Loucy (cell line): ENCODE data around the gene CACNA1S.

Experiments used
- H2AFZ ChIP-seq: fragments of 200-600 bp; sonication (generic); 2 replicates; pipeline ENCODE4 v1.6.0; 2016; ENCODE audit warnings: antibody characterized with exemption, mild to moderate bottlenecking, low read length, moderate library complexity
- H3F3A ChIP-seq: fragments of 200-600 bp; 2 replicates; pipeline ENCODE4 v1.6.0; 2016; ENCODE audit warnings: antibody characterized with exemption, low read depth, mild to moderate bottlenecking
- H3K27me3 ChIP-seq: fragments of 200-600 bp; sonication (generic); 2 replicates; pipeline ENCODE4 v1.6.1; 2014; ENCODE audit warnings: low read length, mild to moderate bottlenecking; ENCODE audit not compliant: insufficient read depth, poor library complexity, severe bottlenecking
- H3K36me3 ChIP-seq: fragments of 200-600 bp; sonication (generic); 2 replicates; pipeline ENCODE4 v1.6.1; 2016; ENCODE audit warnings: low read length; ENCODE audit not compliant: insufficient read depth
- H3K4me1 ChIP-seq: fragments of 200-600 bp; sonication (generic); 2 replicates; pipeline ENCODE4 v1.5.1; 2014; ENCODE audit warnings: low read length, mild to moderate bottlenecking; ENCODE audit not compliant: insufficient read depth, poor library complexity, severe bottlenecking
- H3K4me2 ChIP-seq: fragments of 200-600 bp; sonication (generic); 2 replicates; pipeline ENCODE4 v1.6.0; 2014; ENCODE audit warnings: antibody characterized with exemption, low read length, low read depth, mild to moderate bottlenecking; ENCODE audit not compliant: poor library complexity, severe bottlenecking
- H3K4me3 ChIP-seq: fragments of 200-600 bp; sonication (generic); 2 replicates; pipeline ENCODE4 v1.5.1; 2014; ENCODE audit warnings: low read length, mild to moderate bottlenecking, mixed read lengths; ENCODE audit not compliant: poor library complexity, severe bottlenecking
- H3K79me2 ChIP-seq: fragments of 200-600 bp; sonication (generic); 2 replicates; pipeline ENCODE4 v1.6.1; 2014; ENCODE audit warnings: low read length; ENCODE audit not compliant: insufficient read depth
- H3K9ac ChIP-seq: fragments of 200-600 bp; sonication (generic); 2 replicates; pipeline ENCODE4 v1.6.0; 2014; ENCODE audit warnings: mild to moderate bottlenecking, low read depth, low read length, moderate library complexity; ENCODE audit not compliant: poor library complexity, severe bottlenecking
- H3K9me2 ChIP-seq: fragments of 200-600 bp; sonication (generic); replicated peaks from 2 replicates; pipeline ENCODE4 v1.6.1; 2016; ENCODE audit warnings: low read depth, low read length, mixed read lengths
- H3K9me3 ChIP-seq: fragments of 200-600 bp; sonication (generic); 2 replicates; pipeline ENCODE4 v1.6.1; 2014; ENCODE audit warnings: mild to moderate bottlenecking, antibody characterized with exemption, low read length, low read depth; ENCODE audit not compliant: insufficient read depth
- H4K20me1 ChIP-seq: fragments of 200-600 bp; sonication (generic); 2 replicates; pipeline ENCODE4 v1.6.0; 2014; ENCODE audit warnings: antibody characterized with exemption, low read length, mild to moderate bottlenecking; ENCODE audit not compliant: insufficient read depth, poor library complexity, severe bottlenecking
- CTCF ChIP-seq: fragments of 200-600 bp; sonication (generic); conservative IDR thresholded peaks from 2 replicates; pipeline ENCODE4 v1.5.1; 2014; ENCODE audit warnings: mild to moderate bottlenecking, antibody characterized with exemption, low read length
- EZH2phosphoT487 ChIP-seq: fragments of 200-600 bp; IDR thresholded peaks from 2 replicates; pipeline ENCODE4 v1.6.1; 2018; ENCODE audit warnings: antibody characterized with exemption, mild to moderate bottlenecking, moderate library complexity, borderline replicate concordance

CACNA1S gene

GRCh38 chr1:201091256-201091655 lies 21.0 kb downstream of the CACNA1S start:
- H3K27me3 ChIP-seq: no peaks in the 10 kb centered on the region
- H3K9ac ChIP-seq: no peak overlapping the region
- H3F3A ChIP-seq: no peaks in the 10 kb centered on the region
- H3K4me1 ChIP-seq: no peaks in the 10 kb centered on the region
- no peaks in the 10 kb centered on the region for H4K20me1 ChIP-seq
- H3K36me3 ChIP-seq: no peaks in the 10 kb centered on the region
- no peaks in the 10 kb centered on the region for H3K79me2 ChIP-seq
- H3K4me2 ChIP-seq: no peak overlapping the region
- no peaks in the 10 kb centered on the region for H3K9me2 ChIP-seq
- H2AFZ ChIP-seq: no peak overlapping the region
- H3K9me3 ChIP-seq: no peaks in the 10 kb centered on the region
- TF ChIP-seq CTCF: no peak
- TF ChIP-seq EZH2phosphoT487: no peak
- H3K4me3 ChIP-seq: no peak overlapping the region

GRCh38 chr1:201090541-201090940 lies 21.7 kb downstream of the CACNA1S start:
- TF ChIP-seq CTCF (no peak), EZH2phosphoT487 (no peak)
- Histone ChIP-seq H3F3A (no peaks in the 10 kb centered on the region), H3K36me3 (no peaks in the 10 kb centered on the region), H3K4me1 (no peaks in the 10 kb centered on the region), H3K9me2 (no peaks in the 10 kb centered on the region), H3K9me3 (no peaks in the 10 kb centered on the region), H4K20me1 (no peaks in the 10 kb centered on the region), H3K9ac (no peak overlapping the region), H3K27me3 (no peaks in the 10 kb centered on the region), H2AFZ (no peak overlapping the region), H3K4me2 (no peak overlapping the region), H3K4me3 (no peak overlapping the region), H3K79me2 (no peaks in the 10 kb centered on the region)

GRCh38 chr1:201089596-201089995 lies 22.6 kb downstream of the CACNA1S start:
- Histone ChIP-seq H3K79me2 (no peaks in the 10 kb centered on the region), H3K9ac (no peak overlapping the region), H3K36me3 (no peaks in the 10 kb centered on the region), H4K20me1 (no peaks in the 10 kb centered on the region), H3K9me2 (no peaks in the 10 kb centered on the region), H3F3A (no peaks in the 10 kb centered on the region), H2AFZ (no peak overlapping the region), H3K4me1 (no peaks in the 10 kb centered on the region), H3K9me3 (no peaks in the 10 kb centered on the region), H3K4me2 (no peak overlapping the region), H3K27me3 (no peaks in the 10 kb centered on the region), H3K4me3 (no peak overlapping the region)
- TF ChIP-seq EZH2phosphoT487 (no peak), CTCF (no peak)
